AG08396 (cell line): ENCODE results near the gene ZNF223.

Experiments
- DNase-seq: peaks from one replicate; pipeline ENCODE4 v3.0.0; 2012; ENCODE audit warnings: low spot score, mixed read lengths

The ZNF223 gene

GRCh38 chr19:44051650-44052402 is at the start of gene ZNF223:
ZNF223 (plus strand) TSS chr19:44052036; CDS start chr19:44055177, 3,141 bp downstream.
- DNase-seq, result peak; percentile 95

- DNase-seq, result no peak
These were observed 49.6 kb upstream of the ZNF223 start for GRCh38 chr19:44002212-44002565.

GRCh38 chr19:44002566-44003460 is 49.0 kb upstream of the ZNF223 start, which contains the start of gene ZNF230:
ZNF230 (plus strand) TSS chr19:44002957; CDS start chr19:44007079, 4,122 bp downstream.
- peak; percentile 90 for DNase-seq

GRCh38 chr19:44003461-44004009 is 48.3 kb upstream of the ZNF223 start:
- DNase-seq, result peak; percentile 7

- DNase-seq, result no peak
These were observed 45.9 kb upstream of the ZNF223 start for GRCh38 chr19:44005973-44006372.

- no peak for DNase-seq
These were observed 44.4 kb upstream of the ZNF223 start for GRCh38 chr19:44007473-44007872.

- no peak for DNase-seq
These were observed 41.4 kb upstream of the ZNF223 start for GRCh38 chr19:44010468-44010867.

- DNase-seq, result no peak
These were observed 32.3 kb upstream of the ZNF223 start for GRCh38 chr19:44019498-44019897.

GRCh38 chr19:44021221-44021620 is 30.6 kb upstream of the ZNF223 start:
- DNase-seq, result no peak

GRCh38 chr19:44024900-44025216 is 27.0 kb upstream of the ZNF223 start:
- no peak for DNase-seq

GRCh38 chr19:44025217-44025936 is 26.5 kb upstream of the ZNF223 start, which contains the start of gene ZNF222:
ZNF222 (plus strand) TSS chr19:44025379; CDS start chr19:44025437, 58 bp downstream.
- DNase-seq, result peak; percentile 81

- no peak for DNase-seq
These were observed 25.2 kb upstream of the ZNF223 start for GRCh38 chr19:44026622-44027021.

- DNase-seq, result no peak
These were observed 19.7 kb upstream of the ZNF223 start for GRCh38 chr19:44032001-44032610.

GRCh38 chr19:44042147-44042546 is 9.7 kb upstream of the ZNF223 start:
- no peak for DNase-seq

- DNase-seq, result no peak
These were observed 841 bp upstream of the ZNF223 start for GRCh38 chr19:44050740-44051649.

GRCh38 chr19:44055870-44056269 is 4.0 kb downstream of the ZNF223 start:
- DNase-seq, result no peak

GRCh38 chr19:44059229-44059628 is 7.4 kb downstream of the ZNF223 start:
- DNase-seq, result no peak

GRCh38 chr19:44061038-44061437 is 9.2 kb downstream of the ZNF223 start:
- DNase-seq, result no peak

GRCh38 chr19:44066305-44066704 is 14.5 kb downstream of the ZNF223 start:
- no peak for DNase-seq

GRCh38 chr19:44069415-44069814 is 17.6 kb downstream of the ZNF223 start:
- DNase-seq, result no peak
